ENCODE measurements around the gene LSM12. TPM values are rescaled to one million over a fixed set of nuclear protein-coding genes. Genes with fewer than 3 reads are reported as not detected.

The LSM12 gene
- total RNA-seq, 1 donor from 2014 or later: 107 TPM

- Mint-ChIP-seq H3K4me3 (peak overlapping the region; percentile 83), H3K36me3 (ENCODE audit: low read depth) (peaks cover 11% of the 10 kb centered on the region), H3K27ac (peak overlapping the region; percentile 72), H3K27me3 (peaks cover 16% of the 10 kb centered on the region), H3K4me1 (peaks cover 25% of the 10 kb centered on the region), H3K9me3 (no peaks in the 10 kb centered on the region)
- intact Hi-C loops (cut with micrococcal nuclease): loop anchor here (1.0 to 10.0 kb wide), 3 partner anchors 8 to 523 kb away; partner anchors contain the start of gene DHX8
- DNase-seq: peak; percentile 68
Observed at GRCh38 chr17:44007346-44008204, 58.9 kb downstream of the LSM12 start.

DNA sequence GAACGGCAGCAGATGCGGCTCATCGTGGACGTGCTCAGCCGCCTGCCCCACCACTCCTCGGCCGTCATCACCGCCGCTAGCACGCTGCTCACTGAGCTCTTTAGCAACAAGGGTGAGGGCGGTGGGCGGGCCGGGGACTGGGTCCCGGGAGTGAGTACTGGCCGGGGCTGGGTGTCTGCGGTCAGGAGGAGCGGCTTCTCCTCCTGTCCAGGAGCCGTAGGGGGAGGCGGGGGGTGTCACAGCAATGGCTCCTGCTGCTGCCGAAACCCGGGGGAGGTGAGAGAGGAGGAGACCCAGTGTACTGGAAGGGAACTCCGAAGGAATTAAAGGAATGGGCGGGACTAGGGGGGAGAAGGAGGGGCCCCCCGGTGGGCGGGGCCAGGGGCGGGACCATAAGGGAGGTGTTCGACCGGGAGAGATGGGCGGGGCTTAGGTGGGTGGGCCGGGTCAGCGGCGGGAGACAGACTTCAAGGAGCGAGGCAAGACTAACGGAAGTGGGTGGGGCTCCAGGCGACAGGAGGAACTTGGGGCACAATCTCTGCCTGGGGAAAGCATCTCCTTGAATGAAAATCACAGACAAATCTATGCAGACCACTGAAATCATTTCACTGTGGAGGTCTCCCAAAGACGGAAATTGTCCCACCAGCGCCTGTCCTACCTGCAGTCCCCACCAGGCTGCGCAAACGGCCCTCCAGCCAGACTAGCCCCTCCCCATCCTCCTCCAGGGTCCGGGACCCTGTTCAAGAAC is 59.7 kb downstream of the LSM12 start:
- Mint-ChIP-seq H3K27ac (peak overlapping the region; percentile 78), H3K36me3 (ENCODE audit: low read depth) (peaks cover 11% of the 10 kb centered on the region), H3K4me1 (peaks cover 25% of the 10 kb centered on the region), H3K4me3 (peak overlapping the region; percentile 83), H3K9me3 (no peaks in the 10 kb centered on the region), H3K27me3 (peaks cover 16% of the 10 kb centered on the region)
- intact Hi-C loops (cut with micrococcal nuclease): loop anchor here (1.0 to 10.0 kb wide), 3 partner anchors 9 to 522 kb away; partner anchors contain the start of gene DHX8
- DNase-seq: peak; percentile 96

GRCh38 chr17:44006272-44006597 is 60.2 kb downstream of the LSM12 start:
- peaks cover 9% of the 10 kb centered on the region for H3K36me3 Mint-ChIP-seq (ENCODE audit: low read depth)
- no peak for DNase-seq
- intact Hi-C loops (cut with micrococcal nuclease): loop anchor here (5.0 to 10.0 kb wide), 2 partner anchors 36 to 521 kb away; partner anchors contain the start of gene DHX8
- H3K4me1 Mint-ChIP-seq: peaks cover 21% of the 10 kb centered on the region
- H3K4me3 Mint-ChIP-seq: peak overlapping the region; percentile 83
- peaks cover 16% of the 10 kb centered on the region for H3K27me3 Mint-ChIP-seq
- no peaks in the 10 kb centered on the region for H3K9me3 Mint-ChIP-seq
- H3K27ac Mint-ChIP-seq: peak overlapping the region; percentile 78

DNA sequence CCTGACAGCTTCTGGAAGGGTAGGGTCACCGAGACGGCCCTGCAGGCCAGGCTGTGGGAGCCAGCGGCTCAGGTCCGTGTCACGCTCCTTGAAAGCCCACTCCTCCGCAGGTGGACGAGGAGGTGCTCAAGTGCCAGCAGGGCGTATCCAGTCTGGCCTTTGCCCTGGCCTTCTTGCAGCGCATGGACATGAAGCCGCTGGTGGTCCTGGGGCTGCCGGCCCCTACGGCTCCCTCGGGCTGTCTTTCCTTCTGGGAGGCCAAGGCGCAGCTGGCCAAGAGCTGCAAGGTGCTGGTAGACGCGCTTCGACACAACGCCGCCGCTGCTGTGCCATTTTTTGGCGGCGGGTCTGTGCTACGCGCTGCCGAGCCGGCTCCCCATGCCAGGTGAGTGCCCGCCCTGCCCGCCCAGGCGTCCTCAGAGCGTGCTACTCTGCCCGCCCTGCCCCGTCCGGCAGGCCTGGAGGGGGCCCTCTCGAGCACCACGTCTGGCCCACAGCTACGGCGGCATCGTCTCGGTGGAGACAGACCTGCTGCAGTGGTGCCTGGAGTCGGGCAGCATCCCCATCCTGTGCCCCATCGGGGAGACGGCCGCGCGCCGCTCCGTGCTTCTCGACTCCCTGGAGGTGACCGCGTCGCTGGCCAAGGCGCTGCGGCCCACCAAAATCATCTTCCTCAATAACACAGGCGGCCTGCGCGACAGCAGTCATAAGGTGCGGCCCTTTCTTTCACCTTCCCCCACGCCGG is 60.8 kb downstream of the LSM12 start:
- Mint-ChIP-seq H3K4me3 (peak overlapping the region; percentile 83), H3K27me3 (peaks cover 16% of the 10 kb centered on the region), H3K9me3 (no peaks in the 10 kb centered on the region), H3K4me1 (peaks cover 20% of the 10 kb centered on the region), H3K36me3 (ENCODE audit: low read depth) (peaks cover 9% of the 10 kb centered on the region), H3K27ac (peak overlapping the region; percentile 78)
- DNase-seq: peak; percentile 77
- intact Hi-C loops (cut with micrococcal nuclease): loop anchor here (5.0 to 10.0 kb wide), 2 partner anchors 37 to 521 kb away; partner anchors contain the start of gene DHX8

- Mint-ChIP-seq H3K36me3 (ENCODE audit: low read depth) (peaks cover 9% of the 10 kb centered on the region), H3K4me1 (peaks cover 20% of the 10 kb centered on the region), H3K9me3 (no peaks in the 10 kb centered on the region), H3K27ac (no peak overlapping the region), H3K4me3 (peak overlapping the region; percentile 55), H3K27me3 (peaks cover 16% of the 10 kb centered on the region)
- intact Hi-C loops (cut with micrococcal nuclease): loop anchor here (5.0 to 10.0 kb wide), 2 partner anchors 37 to 520 kb away; partner anchors contain the start of gene DHX8
- peak; percentile 73 for DNase-seq
Observed at GRCh38 chr17:44004761-44005526, 61.5 kb downstream of the LSM12 start.

GRCh38 chr17:44004077-44004760 is 62.3 kb downstream of the LSM12 start, which contains the start of gene NAGS:
Gene NAGS, plus strand, starts transcription at chr17:44004622. Its CDS starts 42 bp downstream, at chr17:44004664.
- Mint-ChIP-seq H3K27ac (no peak within 1 kb of the TSS), H3K27me3 (peaks cover 16% of the 10 kb centered on the region), H3K36me3 (ENCODE audit: low read depth) (peaks cover 4% of the 10 kb centered on the region), H3K4me1 (peaks cover 20% of the 10 kb centered on the region), H3K4me3 (peak within 1 kb of the TSS; percentile 55), H3K9me3 (no peaks in the 10 kb centered on the region)
- no peak for DNase-seq
- intact Hi-C loops (cut with micrococcal nuclease): loop anchor here (10.0 kb wide), 1 partner anchor 519 kb away; the partner anchor contains the start of gene DHX8

GRCh38 chr17:44002141-44002848 is 64.2 kb downstream of the LSM12 start:
- Mint-ChIP-seq H3K4me3 (no peak overlapping the region), H3K9me3 (no peaks in the 10 kb centered on the region), H3K4me1 (peaks cover 12% of the 10 kb centered on the region), H3K36me3 (ENCODE audit: low read depth) (peaks cover 2% of the 10 kb centered on the region), H3K27me3 (peaks cover 20% of the 10 kb centered on the region), H3K27ac (no peak overlapping the region)
- no peak for DNase-seq
- intact Hi-C loops (cut with micrococcal nuclease): loop anchor here (10.0 kb wide), 1 partner anchor 517 kb away; the partner anchor contains the start of gene DHX8

- Mint-ChIP-seq H3K4me3 (no peak overlapping the region), H3K27me3 (peaks cover 20% of the 10 kb centered on the region), H3K9me3 (no peaks in the 10 kb centered on the region), H3K27ac (no peak overlapping the region), H3K4me1 (peaks cover 8% of the 10 kb centered on the region), H3K36me3 (ENCODE audit: low read depth) (peaks cover 2% of the 10 kb centered on the region)
- no peak for DNase-seq
- intact Hi-C loops (cut with micrococcal nuclease): loop anchor here (10.0 kb wide), 1 partner anchor 517 kb away; the partner anchor contains the start of gene DHX8
Observed at GRCh38 chr17:44001461-44001920, 65.0 kb downstream of the LSM12 start.

DNA sequence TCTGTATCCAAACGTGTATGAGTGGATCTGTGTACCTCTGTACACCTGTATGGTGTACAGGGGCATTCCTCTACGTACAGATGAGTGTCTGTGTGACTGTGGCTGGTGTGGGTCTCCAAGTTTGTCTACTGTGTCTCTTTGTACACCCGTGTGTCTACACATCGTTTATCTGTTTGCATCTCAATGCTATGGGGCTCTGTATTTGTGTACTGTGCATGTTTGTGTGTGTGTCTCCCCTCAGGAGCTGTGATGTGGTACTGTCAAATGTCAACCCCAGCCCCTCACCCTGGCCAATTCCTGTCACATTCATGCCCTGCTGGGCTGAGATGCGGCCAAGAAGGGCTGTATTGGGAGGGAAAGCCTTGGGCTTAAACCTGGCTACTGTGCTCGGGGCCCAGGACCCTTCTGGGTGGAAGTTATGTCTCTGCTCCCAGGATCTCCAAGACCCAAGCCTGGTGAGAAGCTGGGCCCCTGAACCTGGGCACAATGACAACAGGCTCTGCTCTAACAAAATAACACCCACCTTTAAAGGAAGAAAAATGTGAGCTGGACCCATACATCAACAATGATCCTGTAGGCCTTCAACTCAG is 65.5 kb downstream of the LSM12 start:
- Mint-ChIP-seq H3K36me3 (ENCODE audit: low read depth) (peaks cover under 1% of the 10 kb centered on the region), H3K4me1 (peaks cover 3% of the 10 kb centered on the region), H3K4me3 (no peak overlapping the region), H3K9me3 (no peaks in the 10 kb centered on the region), H3K27ac (no peak overlapping the region), H3K27me3 (peaks cover 17% of the 10 kb centered on the region)
- no peak for DNase-seq
- intact Hi-C loops (cut with micrococcal nuclease): loop anchor here (10.0 kb wide), 1 partner anchor 516 kb away; the partner anchor contains the start of gene DHX8

- Mint-ChIP-seq H3K27ac (no peak overlapping the region), H3K4me1 (peaks cover 2% of the 10 kb centered on the region), H3K4me3 (no peak overlapping the region), H3K9me3 (no peaks in the 10 kb centered on the region), H3K27me3 (peaks cover 17% of the 10 kb centered on the region), H3K36me3 (ENCODE audit: low read depth) (no peaks in the 10 kb centered on the region)
- intact Hi-C loops (cut with micrococcal nuclease): loop anchor here (10.0 kb wide), 1 partner anchor 516 kb away; the partner anchor contains the start of gene DHX8
- no peak for DNase-seq
Observed at GRCh38 chr17:44000141-44000860, 66.2 kb downstream of the LSM12 start.

DNA sequence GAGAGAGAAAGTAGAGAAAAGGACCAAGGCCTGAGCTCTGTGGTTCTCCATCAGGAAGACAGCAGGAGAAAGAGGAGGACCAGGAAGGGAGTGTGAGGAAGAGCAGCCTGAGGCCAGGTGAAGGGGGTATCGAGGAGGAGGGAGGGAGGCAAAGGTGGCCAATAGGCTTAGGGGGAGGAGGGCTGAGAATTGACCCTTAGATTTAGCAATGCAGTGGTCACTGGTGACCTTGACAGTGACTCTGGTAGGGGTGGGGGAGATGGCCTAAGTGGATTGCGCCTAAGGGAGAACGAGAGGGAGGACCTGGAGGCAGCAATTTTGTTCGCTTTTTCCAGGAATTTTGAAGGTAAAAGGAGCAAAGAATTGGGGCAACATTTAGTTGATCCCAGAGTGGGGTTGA is 67.4 kb downstream of the LSM12 start:
- DNase-seq: no peak
- H3K27me3 Mint-ChIP-seq: peaks cover 21% of the 10 kb centered on the region
- intact Hi-C loops (cut with micrococcal nuclease): loop anchor here (5.0 kb wide), 1 partner anchor 92 kb away; the partner anchor contains the start of gene MPP2
- H3K27ac Mint-ChIP-seq: no peak overlapping the region
- H3K9me3 Mint-ChIP-seq: no peaks in the 10 kb centered on the region
- no peaks in the 10 kb centered on the region for H3K4me1 Mint-ChIP-seq
- no peaks in the 10 kb centered on the region for H3K36me3 Mint-ChIP-seq (ENCODE audit: low read depth)
- no peak overlapping the region for H3K4me3 Mint-ChIP-seq
